Measurements from ENCODE around the gene MEGF6.

Gene MEGF6

GRCh38 chr1:3524556-3525203 lies 86.6 kb downstream of the MEGF6 start:
- no peak for DNase-seq (ENCODE audit: low spot score)
- no peak for TF ChIP-seq CTCF (IDR thresholded peaks at IDR 0.05; ENCODE audit: borderline replicate concordance, control extremely low read depth, extremely low read depth, insufficient read depth, missing control alignments)
- in situ Hi-C loops (cut with MboI; ENCODE audit: low sequenced_read_pairs, unreplicated experiment) = no loop called here

- no peak for DNase-seq (ENCODE audit: low spot score)
- TF ChIP-seq CTCF (IDR thresholded peaks at IDR 0.05; ENCODE audit: borderline replicate concordance, control extremely low read depth, extremely low read depth, insufficient read depth, missing control alignments) = no peak
- in situ Hi-C loops (cut with MboI; ENCODE audit: low sequenced_read_pairs, unreplicated experiment) = no loop called here
These were observed 87.3 kb downstream of the MEGF6 start for GRCh38 chr1:3523980-3524379.

GRCh38 chr1:3522564-3523265 lies 88.6 kb downstream of the MEGF6 start:
- TF ChIP-seq CTCF (IDR thresholded peaks at IDR 0.05; ENCODE audit: borderline replicate concordance, control extremely low read depth, extremely low read depth, insufficient read depth, missing control alignments) = no peak
- no peak for DNase-seq (ENCODE audit: low spot score)
- in situ Hi-C loops (cut with MboI; ENCODE audit: low sequenced_read_pairs, unreplicated experiment) = no loop called here

GRCh38 chr1:3522112-3522511 lies 89.2 kb downstream of the MEGF6 start:
- in situ Hi-C loops (cut with MboI; ENCODE audit: low sequenced_read_pairs, unreplicated experiment) = no loop called here
- DNase-seq (ENCODE audit: low spot score) = no peak
- no peak for TF ChIP-seq CTCF (IDR thresholded peaks at IDR 0.05; ENCODE audit: borderline replicate concordance, control extremely low read depth, extremely low read depth, insufficient read depth, missing control alignments)

- no peak for DNase-seq (ENCODE audit: low spot score)
- no peak for TF ChIP-seq CTCF (IDR thresholded peaks at IDR 0.05; ENCODE audit: borderline replicate concordance, control extremely low read depth, extremely low read depth, insufficient read depth, missing control alignments)
- in situ Hi-C loops (cut with MboI; ENCODE audit: low sequenced_read_pairs, unreplicated experiment) = no loop called here
These were observed 89.9 kb downstream of the MEGF6 start for GRCh38 chr1:3521426-3521825.

GRCh38 chr1:3520419-3521378 lies 90.6 kb downstream of the MEGF6 start:
- DNase-seq (ENCODE audit: low spot score) = no peak
- in situ Hi-C loops (cut with MboI; ENCODE audit: low sequenced_read_pairs, unreplicated experiment) = no loop called here
- TF ChIP-seq CTCF (IDR thresholded peaks at IDR 0.05; ENCODE audit: borderline replicate concordance, control extremely low read depth, extremely low read depth, insufficient read depth, missing control alignments) = no peak
